NCI-H510A (cell line): ENCODE measurements around the gene ZNF396.
A peak's percentile ranks its signal among the peaks of the same experiment; 100 is the strongest.

ENCODE experiments used
- DNase-seq: peaks from one replicate; lab custom pipeline; 2025; lab: John Stamatoyannopoulos, UW

The ZNF396 gene

GRCh38 chr18:35383136-35383535, 6.0 kb upstream of the ZNF396 start:
- DNase-seq = no peak

DNA sequence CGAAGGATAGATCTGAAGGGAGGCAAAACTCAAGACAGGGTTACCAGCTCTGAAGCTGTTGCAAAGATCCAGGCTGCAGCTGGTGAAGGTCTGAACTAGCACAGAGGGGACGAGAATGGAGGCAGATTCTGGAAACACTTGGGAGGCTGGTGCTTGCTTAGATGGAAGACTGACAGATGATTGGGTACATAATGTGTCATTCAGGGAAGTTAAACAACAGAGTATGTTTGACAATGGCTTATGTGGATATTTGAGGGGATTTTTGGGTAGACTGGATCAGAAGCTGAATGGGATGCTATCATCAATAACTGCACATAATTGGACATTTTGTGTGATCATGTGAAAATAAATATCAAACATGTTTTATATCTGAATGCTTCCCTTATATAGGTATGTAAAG, 2.3 kb upstream of the ZNF396 start:
- DNase-seq = no peak

- DNase-seq = no peak
Measured at GRCh38 chr18:35378574-35378896, 1.4 kb upstream of the ZNF396 start.

DNA sequence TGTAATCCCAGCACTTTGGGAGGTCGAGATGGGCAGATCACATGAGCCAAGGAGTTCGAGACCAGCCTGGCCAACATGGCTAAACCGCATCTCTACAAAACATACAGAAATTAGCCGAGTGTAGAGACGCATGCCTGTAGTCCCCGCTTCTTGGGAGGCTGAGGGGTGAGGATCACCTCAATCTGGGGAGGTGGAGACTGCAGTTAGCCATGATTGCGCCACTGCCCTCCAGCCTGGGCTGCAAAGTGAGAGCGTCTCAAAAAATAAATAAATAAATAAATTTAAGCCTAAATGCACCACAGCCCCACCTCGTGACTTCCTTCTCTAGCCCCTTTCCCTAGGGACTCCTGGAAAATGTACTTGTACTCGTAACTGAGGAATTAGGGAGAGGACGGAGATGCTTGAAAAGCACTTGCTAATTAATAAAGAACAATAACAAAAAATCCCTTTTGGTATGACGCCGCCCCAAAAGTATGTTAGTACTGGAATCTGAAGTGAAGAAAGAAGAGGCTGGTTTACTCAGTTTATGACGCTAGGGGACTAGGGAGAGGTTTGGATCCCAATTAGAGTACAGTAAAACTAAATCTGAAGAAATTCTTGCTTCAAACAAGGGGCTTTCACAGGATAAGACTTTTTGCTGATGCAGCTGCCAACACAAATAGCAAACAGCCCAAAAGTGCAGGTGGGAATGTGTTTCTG, 887 bp upstream of the ZNF396 start:
- DNase-seq = no peak

DNA sequence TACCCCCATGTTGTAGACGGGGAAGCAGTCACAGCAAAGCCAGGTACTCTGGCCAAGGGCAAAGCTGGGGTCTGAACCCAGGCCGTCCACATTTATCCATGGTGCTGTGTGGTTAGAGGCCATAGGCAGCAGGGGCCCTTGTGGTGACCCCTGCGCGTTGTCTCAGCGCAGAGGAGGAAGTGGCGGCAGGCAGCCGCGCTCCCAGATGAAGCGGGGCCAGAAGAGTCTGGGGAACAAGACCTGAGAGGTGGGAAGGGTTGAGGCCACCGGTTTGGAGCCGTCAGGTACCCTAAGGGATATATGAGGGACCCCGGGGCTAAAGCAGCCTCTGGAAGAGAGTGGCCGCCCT, 770 bp downstream of the ZNF396 start:
- peak; percentile 25 for DNase-seq

GRCh38 chr18:35374708-35375107, 2.4 kb downstream of the ZNF396 start:
- no peak for DNase-seq

DNA sequence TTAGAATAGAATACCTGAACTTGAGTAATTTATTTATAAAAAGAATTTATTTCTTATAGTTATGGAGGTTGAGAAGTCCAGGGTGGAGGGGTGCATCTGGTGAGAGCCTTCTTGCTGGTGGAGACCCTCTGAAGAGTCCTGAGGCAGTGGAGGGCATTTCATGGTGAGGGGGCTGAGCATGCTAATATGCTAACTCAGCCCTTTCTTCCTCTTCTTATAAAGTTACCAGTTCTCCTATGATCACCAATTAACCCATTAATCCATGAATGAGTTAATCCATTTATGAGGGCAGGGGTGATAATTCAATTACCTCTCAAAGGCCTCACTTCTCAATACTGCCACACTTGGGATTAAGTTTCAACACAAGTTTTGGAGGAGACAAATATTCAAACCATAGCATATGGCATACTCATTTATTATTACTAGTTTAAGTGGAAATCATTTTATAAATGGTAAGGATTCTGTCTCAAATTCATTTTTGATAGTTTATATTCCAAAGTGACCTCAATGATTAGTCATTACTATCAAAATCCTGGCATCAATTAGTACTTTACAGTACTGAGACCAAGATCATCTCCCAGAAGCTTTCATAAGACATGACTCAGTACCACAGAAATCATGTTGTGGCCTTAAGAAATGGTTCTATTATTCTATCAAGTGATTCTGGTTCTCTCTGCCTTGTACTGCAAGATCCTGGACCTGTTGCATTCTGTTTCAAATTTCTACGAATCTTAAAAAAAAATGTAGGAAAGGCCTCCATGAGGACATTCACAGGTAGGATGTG, 5.5 kb downstream of the ZNF396 start:
- no peak for DNase-seq

DNA sequence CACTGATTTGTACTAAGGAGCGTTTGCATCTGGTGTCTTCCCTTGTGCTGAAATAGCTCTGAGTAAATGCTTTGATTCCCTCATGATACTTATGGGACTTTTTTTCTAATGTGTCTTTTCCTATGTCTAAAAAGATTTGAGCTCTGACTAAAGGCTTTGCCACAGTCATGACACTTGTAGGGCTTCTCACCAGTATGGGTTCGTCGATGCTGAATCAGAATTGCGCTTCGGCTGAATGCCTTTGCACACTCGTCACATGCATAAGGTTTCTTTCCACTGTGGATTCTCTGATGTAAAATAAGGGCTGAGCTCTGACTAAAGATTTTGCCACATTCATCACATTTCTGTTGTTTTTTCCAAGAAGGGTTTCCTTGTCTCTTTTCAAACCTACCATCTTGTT, 8.0 kb downstream of the ZNF396 start:
- no peak for DNase-seq

- DNase-seq = no peak
Measured at GRCh38 chr18:35368595-35368994, 8.5 kb downstream of the ZNF396 start.

DNA sequence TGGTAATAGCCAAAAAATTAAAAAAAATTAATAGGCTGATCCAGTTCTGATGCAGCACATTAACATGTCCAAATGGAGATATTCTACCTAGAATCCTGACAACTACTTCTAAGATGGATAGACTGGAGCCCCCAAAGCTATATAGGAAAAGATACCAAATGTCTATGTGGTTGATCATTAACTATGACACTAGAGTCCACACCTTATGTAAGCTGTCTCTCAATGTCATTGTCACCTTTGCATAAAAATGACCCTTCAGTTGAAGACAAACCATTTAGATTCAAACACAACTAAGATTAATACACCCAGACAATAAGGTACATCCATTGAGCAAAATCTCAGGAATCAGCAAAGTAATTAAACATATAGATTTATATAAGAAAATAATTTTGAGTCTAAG, 14.6 kb downstream of the ZNF396 start:
- DNase-seq = no peak

DNA sequence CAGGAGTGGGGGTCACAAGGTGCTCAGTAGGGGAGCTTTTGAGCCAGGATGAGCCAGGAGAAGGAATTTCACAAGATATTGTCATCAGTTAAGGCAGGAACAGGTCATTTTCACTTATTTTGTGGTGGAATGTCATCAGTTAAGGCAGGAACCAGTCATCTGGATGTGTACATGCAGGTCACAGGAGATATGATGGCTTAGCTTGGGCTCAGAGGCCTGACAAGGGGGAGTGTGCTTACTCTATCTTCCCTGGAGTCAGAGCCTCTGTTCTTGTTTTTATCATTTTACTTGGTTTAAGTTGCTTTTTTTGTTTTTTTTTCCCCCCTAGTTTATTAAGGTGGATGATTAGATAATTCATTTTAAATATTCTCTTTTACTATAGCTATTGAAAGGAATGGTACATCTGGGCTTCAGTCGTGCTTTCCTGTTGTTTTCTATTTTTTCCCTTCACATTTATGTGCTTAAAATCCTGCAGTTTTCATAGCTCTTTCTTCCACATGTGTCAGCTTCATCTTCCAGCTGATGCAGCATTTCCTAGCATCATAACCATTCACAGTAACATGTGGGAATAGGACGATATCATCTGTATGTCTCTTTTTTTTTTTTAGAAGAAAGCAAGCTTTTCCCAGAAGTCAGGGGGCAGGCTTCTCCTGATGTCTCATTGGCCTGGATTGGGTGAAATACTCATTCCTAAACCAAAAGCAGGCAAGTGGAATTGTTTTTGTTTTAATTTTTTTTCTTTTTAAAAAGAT, 15.4 kb downstream of the ZNF396 start:
- no peak for DNase-seq

DNA sequence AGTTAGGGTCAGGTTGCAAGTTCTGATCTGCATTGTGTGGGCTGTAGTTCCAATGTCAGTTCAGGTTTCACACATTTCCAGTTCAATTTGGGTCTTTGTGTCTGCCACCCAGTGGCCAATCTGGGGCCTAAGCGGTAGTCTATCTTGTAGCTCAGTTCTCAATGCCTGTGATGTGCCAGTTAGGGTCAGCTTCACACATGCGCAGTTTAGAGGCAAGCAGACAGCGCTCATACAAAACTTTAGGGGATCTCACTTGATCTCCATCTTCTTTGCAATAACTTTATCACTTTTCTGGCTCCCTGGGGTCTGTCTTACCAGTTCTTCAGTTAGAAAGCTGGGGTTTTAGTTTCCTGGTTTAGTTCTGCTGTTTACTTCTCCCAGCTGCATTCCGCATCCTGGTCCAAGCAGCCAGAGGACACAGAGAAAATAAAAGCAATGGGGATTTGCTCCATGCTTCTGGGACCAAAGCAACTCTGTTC, 22.0 kb downstream of the ZNF396 start:
- peak; percentile 88 for DNase-seq

DNA sequence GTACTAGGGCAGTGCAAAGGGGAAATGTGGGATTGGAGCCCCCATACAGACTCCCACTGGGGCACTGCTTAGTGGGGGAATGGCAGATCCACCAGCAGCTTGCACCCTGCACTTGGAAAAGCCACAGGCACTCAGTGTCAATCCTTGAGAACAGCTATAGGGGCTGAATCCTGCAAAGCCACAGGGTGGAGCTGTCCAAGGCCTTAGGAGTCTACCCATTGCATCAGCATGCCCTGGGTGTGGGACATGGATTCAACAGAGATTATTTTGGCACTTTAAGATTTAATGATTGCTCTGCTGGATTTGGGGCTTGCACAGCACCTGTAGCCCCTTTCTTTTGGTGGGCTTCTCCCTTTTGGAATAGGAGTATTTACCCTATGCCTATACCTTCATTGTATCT, 24.4 kb downstream of the ZNF396 start:
- no peak for DNase-seq

DNA sequence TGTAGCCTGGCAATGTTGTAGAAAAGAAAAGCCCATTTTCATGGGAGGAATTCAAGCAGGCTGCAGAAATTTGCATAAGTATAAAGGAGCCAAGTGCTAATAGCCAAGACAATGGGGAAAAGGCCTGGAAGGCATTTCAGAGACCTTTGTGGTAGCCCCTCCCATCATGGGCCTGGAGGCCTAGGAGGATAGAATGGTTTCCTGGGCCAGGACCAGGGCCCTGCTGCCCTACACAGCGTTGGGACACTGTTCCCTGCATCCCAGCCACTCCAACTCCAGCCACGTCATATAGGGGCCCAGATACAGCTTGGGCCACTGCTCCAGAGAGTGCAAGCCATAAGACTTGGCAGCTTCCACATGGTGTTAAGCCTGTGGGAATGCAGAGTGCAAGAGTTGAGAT, 24.9 kb downstream of the ZNF396 start:
- no peak for DNase-seq

DNA sequence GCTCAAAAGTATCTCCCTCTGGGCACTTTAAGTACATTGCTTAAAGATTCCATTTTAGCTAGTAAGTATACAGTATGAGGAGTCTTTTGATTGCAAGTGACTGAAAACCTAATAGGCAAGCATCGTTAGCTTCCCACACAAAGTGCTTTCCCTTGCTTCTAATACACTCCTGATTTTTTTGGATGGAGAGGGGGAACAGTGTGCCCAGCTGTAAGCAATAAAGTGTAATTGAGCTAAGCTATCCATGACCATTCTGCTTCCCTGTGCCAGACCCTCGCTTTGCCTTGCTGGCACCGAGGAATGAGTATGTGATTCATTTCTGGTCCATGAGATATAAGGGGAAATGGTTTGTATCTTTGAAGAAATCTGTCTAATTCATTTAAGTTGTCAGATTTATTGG, 29.1 kb downstream of the ZNF396 start:
- no peak for DNase-seq

- no peak for DNase-seq
Measured at GRCh38 chr18:35345950-35346349, 31.2 kb downstream of the ZNF396 start.

GRCh38 chr18:35345460-35345921, 31.6 kb downstream of the ZNF396 start:
- peak; percentile 77 for DNase-seq

GRCh38 chr18:35344736-35345459, 32.2 kb downstream of the ZNF396 start:
- DNase-seq = peak; percentile 77

DNA sequence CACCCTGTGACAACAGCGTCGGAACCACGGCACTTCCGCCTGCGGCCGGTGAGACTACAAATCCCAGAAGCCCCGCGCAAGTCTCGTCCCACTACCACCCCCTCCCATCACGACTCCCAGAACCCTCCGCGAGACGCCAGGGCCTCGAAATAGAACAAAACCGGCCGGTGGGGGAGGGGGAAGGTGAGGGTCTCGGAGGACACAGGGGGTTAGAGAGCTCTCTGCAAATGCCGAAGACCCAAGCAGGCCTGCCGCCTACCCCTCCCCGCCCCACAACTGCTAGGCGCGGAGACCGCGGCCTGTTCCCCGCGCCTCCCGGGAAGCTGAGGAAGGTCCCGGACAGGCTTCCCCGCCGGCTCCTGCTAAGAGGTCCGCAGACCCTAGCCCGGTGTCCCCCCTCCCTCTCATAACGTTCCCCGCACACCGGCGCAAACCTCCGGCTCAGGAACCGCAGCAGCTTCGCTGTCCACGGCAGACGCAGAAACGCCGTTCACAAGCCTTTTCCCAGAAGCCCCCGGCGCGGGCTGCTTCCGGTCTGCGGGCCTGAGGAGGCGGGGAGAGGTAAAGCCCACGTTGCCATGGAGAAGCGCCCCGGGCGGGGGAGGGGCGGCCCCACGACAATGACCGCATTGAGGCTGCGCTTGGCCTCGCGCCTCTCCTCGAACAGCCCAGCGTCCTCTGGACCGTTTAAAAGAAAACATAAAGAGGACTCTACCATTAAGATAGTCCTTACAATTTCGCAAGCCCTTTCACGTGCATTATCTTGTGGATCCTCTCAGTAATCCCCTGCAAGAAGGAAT, 33.0 kb downstream of the ZNF396 start, which contains the start of gene ZNF24:
Gene ZNF24, minus strand, starts transcription at position 485 of the 800 bp plus-strand sequence. CDS start 3,770 bp downstream, outside the sequence.
- DNase-seq = peak; percentile 99

- no peak for DNase-seq
Measured at GRCh38 chr18:35343488-35343935, 33.6 kb downstream of the ZNF396 start.

- DNase-seq = no peak
Measured at GRCh38 chr18:35337286-35337685, 39.9 kb downstream of the ZNF396 start.
